PC-3 (cell line): ENCODE results near the gene HCFC1. TPM values are rescaled to one million over a fixed set of nuclear protein-coding genes. Genes with fewer than 3 reads are reported as not detected.

Experiments used
- ATAC-seq: fragments of 200-7000 bp; cut with Tn5 transposase; 2 replicates; pipeline ENCODE4 v1.9.1; 2020; ENCODE audit warnings: mild to moderate bottlenecking, moderate library complexity
- BruUV-seq: library from RNA; stranded (reverse); fragments of 400-500 nt; replicated peaks from 2 replicates; lab custom pipeline; 2021; lab: Mats Ljungman, UMichigan
- CTCF ChIA-PET: fragments of 300-600 bp; sonication (Branson Sonifier 250); formaldehyde crosslinking; loops from one replicate; lab custom pipeline; 2022; ENCODE audit warnings: antibody characterized with exemption; lab: Charles Lee
- POLR2A ChIA-PET: fragments of 300-600 bp; sonication (Branson Sonifier 250); formaldehyde crosslinking; loops from one replicate; lab custom pipeline; 2022; ENCODE audit warnings: antibody characterized with exemption; ENCODE audit not compliant: unreplicated experiment; lab: Charles Lee
- DNase-seq: peaks from one replicate; pipeline ENCODE4 v3.0.0-alpha.2; 2015
- H2AFZ ChIP-seq: fragments of 300-600 bp; sonication (generic); 2 replicates; pipeline ENCODE4 v1.6.0; 2016; ENCODE audit warnings: antibody characterized with exemption, low read length
- H3F3A ChIP-seq: fragments of 300-600 bp; sonication (generic); one replicate; pipeline ENCODE4 v1.6.0; 2017; ENCODE audit warnings: antibody characterized with exemption, low read length, control low read depth, mild to moderate bottlenecking; ENCODE audit not compliant: unreplicated experiment
- H3K27ac ChIP-seq: fragments of 300-600 bp; sonication (generic); 2 replicates; pipeline ENCODE4 v1.5.1; 2016; ENCODE audit warnings: mild to moderate bottlenecking, low read length
- H3K27me3 ChIP-seq: fragments of 300-600 bp; sonication (generic); 2 replicates; pipeline ENCODE4 v1.6.1; 2016; ENCODE audit warnings: low read length, mixed read lengths
- H3K36me3 ChIP-seq: fragments of 300-600 bp; sonication (generic); 2 replicates; pipeline ENCODE4 v1.6.1; 2016; ENCODE audit warnings: low read depth, mixed run types, low read length, mixed read lengths
- H3K4me1 ChIP-seq: fragments of 300-600 bp; sonication (generic); 2 replicates; pipeline ENCODE4 v1.5.1; 2016; ENCODE audit warnings: low read length; ENCODE audit not compliant: insufficient read depth
- H3K4me2 ChIP-seq: fragments of 300-600 bp; sonication (generic); 2 replicates; pipeline ENCODE4 v1.6.0; 2016; ENCODE audit warnings: low read length
- H3K4me3 ChIP-seq: fragments of 300-600 bp; sonication (generic); 2 replicates; pipeline ENCODE4 v1.5.1; 2016; ENCODE audit warnings: mild to moderate bottlenecking, low read length, mixed read lengths
- H3K79me2 ChIP-seq: fragments of 300-600 bp; sonication (generic); 2 replicates; pipeline ENCODE4 v1.6.1; 2017; ENCODE audit warnings: low read length, mixed read lengths
- H3K9ac ChIP-seq: fragments of 300-600 bp; sonication (generic); 2 replicates; pipeline ENCODE4 v1.6.0; 2016; ENCODE audit warnings: mild to moderate bottlenecking, low read length
- H3K9me2 ChIP-seq: fragments of 300-600 bp; sonication (generic); replicated peaks from 2 replicates; pipeline ENCODE4 v1.6.1; 2016; ENCODE audit warnings: mixed run types, low read length, mixed read lengths
- H3K9me3 ChIP-seq: fragments of 300-600 bp; sonication (generic); 2 replicates; pipeline ENCODE4 v1.6.1; 2016; ENCODE audit warnings: low read length, mixed read lengths
- H4K20me1 ChIP-seq: fragments of 300-600 bp; sonication (generic); 2 replicates; pipeline ENCODE4 v1.6.1; 2016; ENCODE audit warnings: low read length, mixed read lengths
- EZH2 ChIP-seq: fragments of 300-600 bp; sonication (generic); IDR thresholded peaks from one replicate; pipeline ENCODE4 v1.6.1; 2017; ENCODE audit warnings: antibody characterized with exemption, mild to moderate bottlenecking, low read length; ENCODE audit not compliant: unreplicated experiment
- EZH2phosphoT487 ChIP-seq: fragments of 300-600 bp; sonication (generic); IDR thresholded peaks from 2 replicates; pipeline ENCODE4 v1.6.1; 2018; ENCODE audit warnings: mild to moderate bottlenecking, antibody characterized with exemption, low read length, borderline replicate concordance
- intact Hi-C: fragments of 100-400 bp; cut with micrococcal nuclease; formaldehyde crosslinking; loops from 2 replicates; pipeline ENCODE4 v1.9.0; 2023
- total RNA-seq: library from RNA; depleted of rRNA; stranded (reverse); fragments of >200 nt; gene quantifications from 2 replicates; pipeline ENCODE4 v1.2.3, GENCODE V29; 2014
- TF ChIP-seq, protein P1 (sequence below): fragments of 300-600 bp; sonication (generic); conservative IDR thresholded peaks from 2 replicates; pipeline ENCODE4 v1.5.1; 2017; ENCODE audit warnings: antibody characterized with exemption, low read depth, mild to moderate bottlenecking, low read length

HCFC1 gene
- total RNA-seq, 1 experiment from 2014 or later = 66.9 TPM

DNA sequence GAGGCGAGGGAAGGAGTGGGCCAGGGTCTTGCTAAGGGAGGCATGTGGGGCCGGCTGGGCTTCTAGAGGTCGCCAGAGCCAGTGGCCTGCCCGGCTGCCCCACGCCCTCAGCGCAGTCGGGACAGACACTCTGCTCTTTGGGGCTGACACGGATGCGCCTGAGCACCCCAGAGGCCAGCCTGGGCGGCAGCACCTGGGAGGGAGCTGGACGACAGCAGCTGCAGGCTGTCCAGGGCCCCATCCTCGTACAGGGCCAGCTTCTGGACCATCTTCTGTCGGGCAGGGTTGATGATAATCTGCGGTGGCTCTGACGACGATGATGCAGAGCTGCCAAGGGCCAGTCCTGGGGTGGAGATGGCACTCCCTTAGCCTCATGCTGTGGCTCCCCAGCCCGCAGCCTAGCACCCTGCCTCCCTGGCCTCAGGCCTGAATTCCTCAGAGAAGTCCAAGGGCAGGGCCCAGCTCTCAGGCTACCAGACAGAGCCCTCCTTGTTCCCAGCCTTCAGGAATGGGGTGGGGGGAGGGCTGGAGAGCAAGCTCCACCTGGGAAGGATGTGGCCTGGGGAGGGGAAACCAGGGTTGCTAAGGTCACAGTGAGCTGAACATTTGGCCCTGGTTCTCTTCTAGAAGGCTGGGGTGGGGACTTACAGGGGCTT is 40.8 kb upstream of the HCFC1 start:
- Histone ChIP-seq H3K9me2 (no peaks in the 10 kb centered on the region), H3K27ac (no peak overlapping the region), H3K4me2 (no peak overlapping the region), H3K4me1 (0 out of 2 replicates have a peak, but pooled peaks cover 3% of the 10 kb centered on the region), H3K36me3 (peaks cover 41% of the 10 kb centered on the region), H3K4me3 (no peak overlapping the region), H3K9ac (no peak overlapping the region), H3K79me2 (peaks cover 20% of the 10 kb centered on the region), H4K20me1 (0 out of 2 replicates have a peak, but pooled peaks cover 3% of the 10 kb centered on the region), H3K27me3 (no peaks in the 10 kb centered on the region), H2AFZ (no peak overlapping the region), H3F3A (no peaks in the 10 kb centered on the region), H3K9me3 (no peaks in the 10 kb centered on the region)
- CTCF ChIA-PET = no interaction called here
- DNase-seq (no peak), ATAC-seq (no peak)
- POLR2A ChIA-PET = no interaction called here
- TF ChIP-seq EZH2 (no peak), EZH2phosphoT487 (no peak)
- TF ChIP-seq, protein P1, sequence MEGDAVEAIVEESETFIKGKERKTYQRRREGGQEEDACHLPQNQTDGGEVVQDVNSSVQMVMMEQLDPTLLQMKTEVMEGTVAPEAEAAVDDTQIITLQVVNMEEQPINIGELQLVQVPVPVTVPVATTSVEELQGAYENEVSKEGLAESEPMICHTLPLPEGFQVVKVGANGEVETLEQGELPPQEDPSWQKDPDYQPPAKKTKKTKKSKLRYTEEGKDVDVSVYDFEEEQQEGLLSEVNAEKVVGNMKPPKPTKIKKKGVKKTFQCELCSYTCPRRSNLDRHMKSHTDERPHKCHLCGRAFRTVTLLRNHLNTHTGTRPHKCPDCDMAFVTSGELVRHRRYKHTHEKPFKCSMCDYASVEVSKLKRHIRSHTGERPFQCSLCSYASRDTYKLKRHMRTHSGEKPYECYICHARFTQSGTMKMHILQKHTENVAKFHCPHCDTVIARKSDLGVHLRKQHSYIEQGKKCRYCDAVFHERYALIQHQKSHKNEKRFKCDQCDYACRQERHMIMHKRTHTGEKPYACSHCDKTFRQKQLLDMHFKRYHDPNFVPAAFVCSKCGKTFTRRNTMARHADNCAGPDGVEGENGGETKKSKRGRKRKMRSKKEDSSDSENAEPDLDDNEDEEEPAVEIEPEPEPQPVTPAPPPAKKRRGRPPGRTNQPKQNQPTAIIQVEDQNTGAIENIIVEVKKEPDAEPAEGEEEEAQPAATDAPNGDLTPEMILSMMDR = no peak
- intact Hi-C loops = no loop called here
- BruUV-seq = no TSS peak

DNA sequence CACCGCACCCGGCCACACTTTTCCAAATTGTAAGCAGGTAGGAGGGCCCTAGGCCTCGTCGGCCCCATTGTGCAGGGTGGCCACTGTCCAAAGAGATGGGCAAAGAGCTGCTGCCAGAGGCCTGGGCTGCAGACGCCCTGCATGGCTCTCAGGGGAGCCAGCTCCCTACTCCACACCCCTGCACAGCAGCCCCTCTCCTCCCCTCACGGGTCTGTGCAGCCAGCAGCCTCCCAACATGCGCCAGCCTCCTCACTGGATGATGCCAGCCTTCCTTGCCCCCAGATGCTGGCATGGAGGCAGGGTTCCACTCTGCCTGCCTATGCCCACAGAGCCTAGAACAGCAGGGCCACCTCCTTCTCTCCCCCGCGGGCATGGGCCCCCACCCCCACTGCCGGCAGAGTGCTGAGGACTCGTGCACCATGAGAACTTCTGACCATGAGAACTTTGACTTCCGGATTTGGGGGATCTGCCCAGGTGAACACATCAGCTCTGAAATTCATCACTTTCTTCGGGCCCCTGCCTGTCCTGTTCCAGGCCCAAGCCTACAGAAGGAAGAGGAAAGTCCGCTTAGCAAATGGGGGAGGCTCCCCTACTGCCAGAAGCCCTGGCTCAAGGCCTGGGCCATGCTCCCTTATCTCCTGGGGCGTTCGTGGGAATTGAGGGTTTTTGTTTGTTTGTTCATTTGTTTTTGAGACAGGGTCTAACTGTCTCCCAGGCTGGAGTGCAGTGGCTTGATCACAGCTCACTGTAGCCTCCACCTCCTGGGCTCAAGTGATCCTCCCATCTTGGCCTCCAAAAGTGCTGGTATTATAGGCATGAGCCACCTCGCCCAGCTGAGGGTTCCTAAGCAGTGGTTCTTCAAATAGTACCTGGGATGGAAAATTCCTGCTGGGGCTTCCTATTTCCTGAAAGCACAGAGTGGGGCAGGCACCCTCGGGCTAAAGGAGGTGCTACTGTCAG is 40.0 kb upstream of the HCFC1 start:
- Histone ChIP-seq H3K4me1 (no peaks in the 10 kb centered on the region), H2AFZ (no peak overlapping the region), H3K4me3 (no peak overlapping the region), H3K27me3 (no peaks in the 10 kb centered on the region), H3K79me2 (peaks cover 12% of the 10 kb centered on the region), H3K4me2 (no peak overlapping the region), H4K20me1 (0 out of 2 replicates have a peak, but pooled peaks cover 3% of the 10 kb centered on the region), H3F3A (no peaks in the 10 kb centered on the region), H3K9me2 (no peaks in the 10 kb centered on the region), H3K27ac (no peak overlapping the region), H3K36me3 (peaks cover 34% of the 10 kb centered on the region), H3K9ac (no peak overlapping the region), H3K9me3 (no peaks in the 10 kb centered on the region)
- TF ChIP-seq, protein P1 = no peak
- no TSS peak for BruUV-seq
- no peak for ATAC-seq
- no peak for DNase-seq
- POLR2A ChIA-PET = no interaction called here
- intact Hi-C loops = no loop called here
- CTCF ChIA-PET = no interaction called here
